HepG2 (cell line): ENCODE data around the gene HES3. TPM values are rescaled to one million over a fixed set of nuclear protein-coding genes. Genes with fewer than 3 reads are reported as not detected.

Experiments
- ARID4A ChIP-seq: sonication (generic); formaldehyde crosslinking; IDR thresholded peaks from 2 replicates; pipeline ENCODE4 v1.5.0; 2020; ENCODE audit warnings: mild to moderate bottlenecking, missing genetic modification reagents, borderline replicate concordance
- BCL3 ChIP-seq: sonication (generic); formaldehyde crosslinking; IDR thresholded peaks from 2 replicates; pipeline ENCODE4 v1.5.1; 2020; ENCODE audit warnings: mild to moderate bottlenecking, missing genetic modification reagents, moderate library complexity
- IRX3 ChIP-seq: sonication (generic); formaldehyde crosslinking; IDR thresholded peaks from 2 replicates; pipeline ENCODE4 v1.8.1; 2023; ENCODE audit warnings: mild to moderate bottlenecking, low read depth, missing genetic modification reagents, borderline replicate concordance
- MTA1 ChIP-seq: sonication (generic); formaldehyde crosslinking; IDR thresholded peaks from 2 replicates; pipeline ENCODE4 v1.4.0; 2020; ENCODE audit warnings: missing genetic modification reagents, mild to moderate bottlenecking, borderline replicate concordance
- NRL ChIP-seq: sonication (generic); formaldehyde crosslinking; IDR thresholded peaks from 2 replicates; pipeline ENCODE4 v1.5.0; 2020; ENCODE audit warnings: missing genetic modification reagents, mild to moderate bottlenecking, moderate library complexity, borderline replicate concordance
- RNF219 ChIP-seq: sonication (generic); formaldehyde crosslinking; IDR thresholded peaks from 2 replicates; pipeline ENCODE4 v1.5.0; 2020; ENCODE audit warnings: mild to moderate bottlenecking, missing genetic modification reagents
- SALL2 ChIP-seq: sonication (generic); formaldehyde crosslinking; IDR thresholded peaks from 2 replicates; pipeline ENCODE4 v1.8.1; 2023; ENCODE audit warnings: mild to moderate bottlenecking, missing genetic modification reagents, inconsistent platforms
- SNAPC2 ChIP-seq: sonication (generic); formaldehyde crosslinking; IDR thresholded peaks from 2 replicates; pipeline ENCODE4 v1.8.1; 2022; ENCODE audit warnings: mild to moderate bottlenecking, missing genetic modification reagents
- TGIF2 ChIP-seq: IDR thresholded peaks from 2 replicates; pipeline ENCODE4 v1.6.1; 2016; ENCODE audit warnings: control low read depth, missing compliant biosample characterization
- ZBTB7B ChIP-seq: sonication (generic); formaldehyde crosslinking; IDR thresholded peaks from 2 replicates; pipeline ENCODE4 v1.4.0; 2020; ENCODE audit warnings: missing genetic modification reagents
- ZNF18 ChIP-seq: sonication (generic); formaldehyde crosslinking; IDR thresholded peaks from 2 replicates; pipeline ENCODE4 v1.8.0; 2022; ENCODE audit warnings: mild to moderate bottlenecking, missing genetic modification reagents; ENCODE audit not compliant: insufficient replicate concordance
- ZNF430 ChIP-seq: sonication (generic); formaldehyde crosslinking; IDR thresholded peaks from 2 replicates; pipeline ENCODE4 v1.9.0; 2021; ENCODE audit warnings: mild to moderate bottlenecking, missing genetic modification reagents
- ZXDC ChIP-seq: sonication (generic); formaldehyde crosslinking; IDR thresholded peaks from 2 replicates; pipeline ENCODE4 v1.5.0; 2020; ENCODE audit warnings: mild to moderate bottlenecking, missing genetic modification reagents
- polyA plus RNA-seq, 8 experiments: library from polyadenylated mRNA; depleted of rRNA in 3 of 8; stranded (reverse) in 7 of 8; unstranded in 1 of 8; fragments of >200 nt; fragmentation: Illumina TruSeq in 4 of 8; extraction: Trizol in 4 of 8; gene quantifications; 2 replicates each; pipeline versions ENCODE4 v1.2.1 to v1.2.3, GENCODE V29; 2011 to 2016; ENCODE audit warnings: low read depth in 4 of 8, missing spikeins in 1 of 8, mixed read lengths in 1 of 8; ENCODE audit not compliant: insufficient read depth in 1 of 8
- total RNA-seq, 5 experiments: library from RNA; depleted of rRNA; stranded (reverse); fragments of >200 nt; fragmentation: Illumina TruSeq; extraction: Trizol; gene quantifications; 2 replicates each; pipeline ENCODE4 v1.2.3, GENCODE V29; 2016; ENCODE audit warnings: low read depth in 1 of 5

The HES3 gene
- total and polyA plus RNA-seq, 2 of the 13 experiments (the other 11 are each of a cell fraction or from before 2014, with no cell fraction given), result not detected

- no peak for TF ChIP-seq ZNF18 (CRISPR knock-in tag)
- peak; percentile 18; the same call in 1 of the 2 replicates for TF ChIP-seq ARID4A (CRISPR knock-in tag)
- TF ChIP-seq TGIF2 (CRISPR knock-in tag), result 0 out of 2 replicates have a peak, but pooled peaks have one; percentile 36
- no peak for TF ChIP-seq IRX3 (CRISPR knock-in tag)
- TF ChIP-seq BCL3 (CRISPR knock-in tag), result no peak
- TF ChIP-seq SALL2 (CRISPR knock-in tag), result no peak
- no peak for TF ChIP-seq RNF219 (CRISPR knock-in tag)
- TF ChIP-seq NRL, result peak; percentile 21; the same call in 1 of the 2 replicates
- TF ChIP-seq SNAPC2, result no peak
- 0 out of 2 replicates have a peak, but pooled peaks have one; percentile 22 for TF ChIP-seq ZBTB7B
- no peak for TF ChIP-seq ZXDC (CRISPR knock-in tag)
- TF ChIP-seq MTA1 (CRISPR knock-in tag), result peak; percentile 27; the same call in 1 of the 2 replicates
- TF ChIP-seq ZNF430, result no peak
Observed at GRCh38 chr1:6249739-6250689, 6.0 kb downstream of the HES3 start (continued).
